ENCODE results near the gene C19orf44. TPM values are rescaled to one million over a fixed set of nuclear protein-coding genes. Genes with fewer than 3 reads are reported as not detected.

The C19orf44 gene
- total RNA-seq, 1 experiment from 2014 or later, result 2.5 TPM

GRCh38 chr19:16566702-16567101, 70.5 kb downstream of the C19orf44 start:
- Histone ChIP-seq H3K4me3 (ENCODE audit: low read length) (no peak overlapping the region), H3K4me1 (ENCODE audit: insufficient read depth, low read length) (peaks cover 38% of the 10 kb centered on the region), H2AFZ (ENCODE audit: low read length) (no peak overlapping the region), H3K9me2 (replicated peaks; ENCODE audit: low read length) (no peaks in the 10 kb centered on the region), H3K9ac (ENCODE audit: low read length) (no peak overlapping the region), H3F3A (ENCODE audit: low read length, unreplicated experiment) (no peaks in the 10 kb centered on the region), H3K9me3 (ENCODE audit: low read length) (no peaks in the 10 kb centered on the region), H3K36me3 (ENCODE audit: low read depth, low read length) (peaks cover 35% of the 10 kb centered on the region), H3K27ac (ENCODE audit: low read length) (no peak overlapping the region), H3K27me3 (ENCODE audit: low read length) (no peaks in the 10 kb centered on the region), H3K79me2 (ENCODE audit: low read length) (peaks cover 43% of the 10 kb centered on the region), H3K4me2 (ENCODE audit: low read length) (no peak overlapping the region), H4K20me1 (ENCODE audit: low read length) (no peaks in the 10 kb centered on the region; the same call in 1 of the 2 replicates)
- ChIA-PET POLR2A (ENCODE audit: unreplicated experiment) (no interaction called here), CTCF (no interaction called here)
- intact Hi-C loops (cut with micrococcal nuclease), result no loop called here
- TF ChIP-seq EZH2phosphoT487 (IDR thresholded peaks at IDR 0.05; ENCODE audit: borderline replicate concordance, low read length), result no peak
- TF ChIP-seq, protein P1, sequence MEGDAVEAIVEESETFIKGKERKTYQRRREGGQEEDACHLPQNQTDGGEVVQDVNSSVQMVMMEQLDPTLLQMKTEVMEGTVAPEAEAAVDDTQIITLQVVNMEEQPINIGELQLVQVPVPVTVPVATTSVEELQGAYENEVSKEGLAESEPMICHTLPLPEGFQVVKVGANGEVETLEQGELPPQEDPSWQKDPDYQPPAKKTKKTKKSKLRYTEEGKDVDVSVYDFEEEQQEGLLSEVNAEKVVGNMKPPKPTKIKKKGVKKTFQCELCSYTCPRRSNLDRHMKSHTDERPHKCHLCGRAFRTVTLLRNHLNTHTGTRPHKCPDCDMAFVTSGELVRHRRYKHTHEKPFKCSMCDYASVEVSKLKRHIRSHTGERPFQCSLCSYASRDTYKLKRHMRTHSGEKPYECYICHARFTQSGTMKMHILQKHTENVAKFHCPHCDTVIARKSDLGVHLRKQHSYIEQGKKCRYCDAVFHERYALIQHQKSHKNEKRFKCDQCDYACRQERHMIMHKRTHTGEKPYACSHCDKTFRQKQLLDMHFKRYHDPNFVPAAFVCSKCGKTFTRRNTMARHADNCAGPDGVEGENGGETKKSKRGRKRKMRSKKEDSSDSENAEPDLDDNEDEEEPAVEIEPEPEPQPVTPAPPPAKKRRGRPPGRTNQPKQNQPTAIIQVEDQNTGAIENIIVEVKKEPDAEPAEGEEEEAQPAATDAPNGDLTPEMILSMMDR (conservative IDR thresholded peaks at IDR 0.05; ENCODE audit: low read depth, low read length), result no peak
- no peak for TF ChIP-seq EZH2 (IDR thresholded peaks at IDR 0.05; ENCODE audit: low read length, unreplicated experiment)
- ATAC-seq (no peak), DNase-seq (no peak)
- BruUV-seq (replicated peaks), result no TSS peak

DNA sequence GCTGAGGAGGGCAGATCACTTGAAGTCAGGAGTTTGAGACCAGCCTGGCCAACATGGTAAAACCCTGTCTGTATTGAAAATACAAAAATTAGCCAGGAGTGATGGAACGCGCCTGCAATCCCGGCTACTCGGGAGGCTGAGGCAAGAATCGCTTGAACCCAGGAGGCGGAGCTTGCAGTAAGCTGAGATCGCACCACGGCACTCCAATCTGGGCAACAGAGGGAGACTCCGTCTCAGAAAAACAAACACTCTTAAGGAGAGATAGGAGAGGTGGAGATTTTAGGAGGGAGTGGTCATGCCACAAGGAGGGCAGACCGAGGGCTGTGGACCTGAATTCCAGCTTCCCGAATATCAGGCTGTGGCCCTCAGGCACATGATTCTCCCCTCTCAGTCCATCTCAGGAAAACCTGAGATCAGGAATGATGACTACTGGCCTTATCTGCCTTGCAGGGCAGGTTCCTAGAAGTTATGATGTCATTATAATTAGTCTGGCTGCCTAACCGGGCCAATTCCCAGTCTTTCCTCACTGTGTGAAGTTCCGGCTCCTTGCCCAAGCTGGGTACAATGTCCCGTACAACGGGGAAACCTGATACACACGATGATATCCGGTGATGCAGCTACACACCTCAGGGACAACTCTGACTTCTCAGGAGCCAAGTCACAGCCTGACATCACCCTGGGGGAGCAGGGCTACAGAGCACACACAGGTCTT, 73.6 kb downstream of the C19orf44 start:
- H4K20me1 ChIP-seq (ENCODE audit: low read length), result no peaks in the 10 kb centered on the region; the same call in 1 of the 2 replicates
- intact Hi-C loops (cut with micrococcal nuclease), result loop anchor here (5.0 kb wide), 1 partner anchor 58 kb away; the partner anchor contains the start of gene MED26
- ChIA-PET CTCF (no interaction called here), POLR2A (ENCODE audit: unreplicated experiment) (interaction anchor here (0.6 kb wide), 2 partner anchors 58 to 73 kb away, joined by 3 read pairs; partner anchors contain the start of gene MED26)
- no peaks in the 10 kb centered on the region for H3F3A ChIP-seq (ENCODE audit: low read length, unreplicated experiment)
- H3K27me3 ChIP-seq (ENCODE audit: low read length), result no peaks in the 10 kb centered on the region
- DNase-seq, result peak; percentile 50
- H3K27ac ChIP-seq (ENCODE audit: low read length), result peak overlapping the region; percentile 50
- H3K9me3 ChIP-seq (ENCODE audit: low read length), result no peaks in the 10 kb centered on the region
- peak overlapping the region; percentile 96 for H3K4me2 ChIP-seq (ENCODE audit: low read length)
- peaks cover 48% of the 10 kb centered on the region for H3K4me1 ChIP-seq (ENCODE audit: insufficient read depth, low read length)
- H2AFZ ChIP-seq (ENCODE audit: low read length), result no peak overlapping the region
- no TSS peak for BruUV-seq (replicated peaks)
- ATAC-seq, result no peak
- H3K9me2 ChIP-seq (replicated peaks; ENCODE audit: low read length), result no peaks in the 10 kb centered on the region
- peaks cover 68% of the 10 kb centered on the region for H3K79me2 ChIP-seq (ENCODE audit: low read length)
- peak overlapping the region; percentile 91 for H3K4me3 ChIP-seq (ENCODE audit: low read length)
- H3K9ac ChIP-seq (ENCODE audit: low read length), result no peak overlapping the region
- TF ChIP-seq EZH2phosphoT487 (IDR thresholded peaks at IDR 0.05; ENCODE audit: borderline replicate concordance, low read length), result no peak
- H3K36me3 ChIP-seq (ENCODE audit: low read depth, low read length), result peaks cover 19% of the 10 kb centered on the region

Other genes with a start within 250 kb of the C19orf44 start
- 4.8 and 6.6 TPM in 2 replicates for gene KLF2, start 171.6 kb upstream of the C19orf44 start, total RNA-seq (2014; rRNA removed)
- gene EPS15L1, start 24.4 kb upstream of the C19orf44 start, total RNA-seq (2014; rRNA removed), result 18.1 and 23.8 TPM in 2 replicates
- gene CALR3, start 227 bp upstream of the C19orf44 start, total RNA-seq (2014; rRNA removed), result 0.47 TPM in 1 of 2 replicates, not detected in the other
- gene CHERP, start 46.0 kb downstream of the C19orf44 start, total RNA-seq (2014; rRNA removed), result 13.4 and 24.2 TPM in 2 replicates
- 52.6 and 62.3 TPM in 2 replicates for gene SLC35E1, start 76.0 kb downstream of the C19orf44 start, total RNA-seq (2014; rRNA removed)
- gene MED26, start 131.8 kb downstream of the C19orf44 start, total RNA-seq (2014; rRNA removed), result 17.5 and 17.7 TPM in 2 replicates
- 62.0 and 74.1 TPM in 2 replicates for gene SMIM7, start 163.8 kb downstream of the C19orf44 start, total RNA-seq (2014; rRNA removed)
- 11.0 and 13.3 TPM in 2 replicates for gene TMEM38A, start 164.7 kb downstream of the C19orf44 start, total RNA-seq (2014; rRNA removed)
- gene NWD1, start 223.5 kb downstream of the C19orf44 start, total RNA-seq (2014; rRNA removed), result 2.4 and 2.5 TPM in 2 replicates

All from PC-3 (cell line).